Mucosa of rectum (tissue), 2 donors: ENCODE results near the gene NPHS2.
A peak's percentile ranks its signal among the peaks of the same experiment; 100 is the strongest.

Experiments used
- H3K27ac ChIP-seq, 2 donors: one replicate each; pipeline ENCODE4 v1.7.0; 2013; ENCODE audit warnings: inconsistent platforms in 2 of 2, low read depth in 2 of 2, low read length in 2 of 2
- H3K27me3 ChIP-seq, 2 donors: one replicate each; pipeline ENCODE4 v1.7.0; 2013; ENCODE audit warnings: low read length in 2 of 2; ENCODE audit not compliant: control insufficient read depth in 2 of 2, insufficient read depth in 2 of 2
- H3K36me3 ChIP-seq, 2 donors: one replicate each; pipeline ENCODE4 v1.7.0; 2013; ENCODE audit warnings: low read length in 2 of 2; ENCODE audit not compliant: control insufficient read depth in 2 of 2, insufficient read depth in 2 of 2
- H3K4me1 ChIP-seq, 2 donors: one replicate each; pipeline ENCODE4 v1.7.0; 2013; ENCODE audit warnings: low read length in 2 of 2, mild to moderate bottlenecking in 1 of 2; ENCODE audit not compliant: control insufficient read depth in 2 of 2, insufficient read depth in 2 of 2
- H3K4me3 ChIP-seq, 2 donors: one replicate each; pipeline ENCODE4 v1.7.0; 2013; ENCODE audit warnings: low read length in 2 of 2
- H3K9ac ChIP-seq, 2 donors: one replicate each; pipeline ENCODE4 v1.7.0; 2013; ENCODE audit warnings: low read length in 2 of 2, low read depth in 1 of 2, mild to moderate bottlenecking in 1 of 2
- H3K9me3 ChIP-seq, 2 donors: one replicate each; pipeline ENCODE4 v1.7.0; 2013; ENCODE audit warnings: low read length in 2 of 2; ENCODE audit not compliant: control insufficient read depth in 2 of 2
- donor health status: healthy.
- donor health status: Normal muscosa, but diverticular disease.

NPHS2 gene

DNA sequence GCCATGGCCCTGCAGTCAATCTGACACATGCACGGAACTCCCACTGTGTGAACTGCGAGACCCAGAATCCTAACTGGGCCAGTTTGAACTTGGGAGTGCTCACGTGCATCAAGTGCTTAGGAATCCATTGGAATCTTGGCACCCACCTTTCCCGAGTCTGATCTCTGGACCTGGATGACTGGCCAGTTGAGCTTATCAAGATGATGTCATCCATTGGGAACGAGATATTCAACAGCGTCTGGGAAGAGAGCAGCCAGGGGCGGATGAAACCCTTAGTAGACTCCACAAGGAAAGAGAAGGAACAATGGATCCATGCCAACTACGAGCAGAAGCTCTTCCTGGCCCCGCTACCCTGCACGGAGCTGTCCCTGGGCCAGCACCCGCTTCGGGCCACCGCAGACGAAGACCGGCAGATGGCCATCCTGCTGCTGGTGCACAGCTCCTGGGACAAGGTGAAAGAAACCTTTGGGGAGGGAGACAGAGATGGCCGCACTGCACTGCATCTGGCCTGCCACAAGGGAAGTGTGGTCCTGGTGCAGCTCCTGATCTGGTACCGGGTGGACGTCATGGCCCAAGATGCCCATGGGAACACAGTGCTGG lies 12.8 kb upstream of the NPHS2 start:
- Histone ChIP-seq H3K4me3 (no peak overlapping the region), H3K9ac (no peak overlapping the region), H3K27ac (no peak overlapping the region), H3K9me3 (no peaks in the 10 kb centered on the region), H3K4me1 (peaks cover 0 to 5% of the 10 kb centered on the region in 2 donors), H3K27me3 (peaks cover 0 to 5% of the 10 kb centered on the region in 2 donors), H3K36me3 (no peaks in the 10 kb centered on the region)

- Histone ChIP-seq H3K9ac (no peak overlapping the region), H3K4me3 (no peak overlapping the region), H3K4me1 (peaks cover 0 to 5% of the 10 kb centered on the region in 2 donors)
These were observed 11.6 kb upstream of the NPHS2 start for GRCh38 chr1:179587336-179587735.

DNA sequence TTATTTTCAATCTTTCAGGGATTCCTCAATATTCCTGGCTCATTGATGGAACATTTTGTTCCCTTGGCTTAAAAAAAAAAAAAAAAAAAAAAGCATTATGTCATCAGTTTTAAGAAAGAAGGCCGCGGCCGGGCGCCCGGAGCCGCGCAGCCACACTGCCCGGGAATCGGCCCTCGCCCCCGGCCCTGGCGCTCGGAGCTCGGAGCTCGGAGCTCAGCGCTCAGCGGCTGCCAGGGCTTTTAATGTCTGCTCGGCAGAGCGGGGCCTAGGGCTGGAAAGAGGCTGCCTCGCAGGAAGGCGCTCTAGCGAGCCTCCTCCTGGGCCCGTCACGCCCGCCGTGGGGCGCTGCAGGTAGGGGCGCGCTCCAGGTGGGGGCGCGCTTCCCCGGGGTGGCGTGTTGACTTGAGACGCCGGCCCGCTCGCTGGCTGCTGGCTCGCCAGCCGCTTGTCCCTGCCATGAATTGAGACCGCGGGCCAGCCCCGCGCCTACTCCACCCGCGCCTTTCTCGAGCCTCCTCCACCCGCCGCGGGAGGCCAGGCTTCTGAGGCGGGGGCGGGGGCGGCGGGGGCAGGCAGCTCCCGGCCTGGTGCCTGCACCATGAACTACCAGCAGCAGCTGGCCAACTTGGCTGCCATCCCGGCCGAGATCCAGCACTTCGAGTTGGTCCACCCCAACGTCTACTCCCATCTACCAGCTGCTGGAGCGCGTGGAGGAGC lies 10.5 kb upstream of the NPHS2 start:
- no peaks in the 10 kb centered on the region for H3K36me3 ChIP-seq
- H3K27ac ChIP-seq, result peak overlapping the region in 1 of 2 donors; percentile 47
- H3K27me3 ChIP-seq, result no peaks in the 10 kb centered on the region
- peak overlapping the region; percentile 20 to 58 for H3K4me3 ChIP-seq
- peak overlapping the region in 1 of 2 donors; percentile 64 for H3K9ac ChIP-seq
- H3K9me3 ChIP-seq, result no peaks in the 10 kb centered on the region
- H3K4me1 ChIP-seq, result peaks cover 0 to 3% of the 10 kb centered on the region in 2 donors

More at GRCh38 chr1:179587336-179587735, 11.6 kb upstream of the NPHS2 start:
- Histone ChIP-seq H3K27ac (no peak overlapping the region), H3K9me3 (no peaks in the 10 kb centered on the region), H3K27me3 (peaks cover 0 to 5% of the 10 kb centered on the region in 2 donors), H3K36me3 (no peaks in the 10 kb centered on the region)

GRCh38 chr1:179583771-179584320 lies 8.1 kb upstream of the NPHS2 start:
- Histone ChIP-seq H3K4me1 (peaks cover 0 to 3% of the 10 kb centered on the region in 2 donors), H3K9ac (no peak overlapping the region), H3K4me3 (no peak overlapping the region), H3K27me3 (no peaks in the 10 kb centered on the region), H3K27ac (no peak overlapping the region), H3K36me3 (no peaks in the 10 kb centered on the region), H3K9me3 (no peaks in the 10 kb centered on the region)

GRCh38 chr1:179576509-179576908 lies 761 bp upstream of the NPHS2 start:
- H3K27ac ChIP-seq, result no peak overlapping the region
- no peaks in the 10 kb centered on the region for H3K9me3 ChIP-seq
- peaks cover 12 to 19% of the 10 kb centered on the region in 2 donors for H3K27me3 ChIP-seq
- no peak overlapping the region for H3K4me3 ChIP-seq
- no peak overlapping the region for H3K9ac ChIP-seq
- H3K4me1 ChIP-seq, result no peaks in the 10 kb centered on the region
- H3K36me3 ChIP-seq, result no peaks in the 10 kb centered on the region

DNA sequence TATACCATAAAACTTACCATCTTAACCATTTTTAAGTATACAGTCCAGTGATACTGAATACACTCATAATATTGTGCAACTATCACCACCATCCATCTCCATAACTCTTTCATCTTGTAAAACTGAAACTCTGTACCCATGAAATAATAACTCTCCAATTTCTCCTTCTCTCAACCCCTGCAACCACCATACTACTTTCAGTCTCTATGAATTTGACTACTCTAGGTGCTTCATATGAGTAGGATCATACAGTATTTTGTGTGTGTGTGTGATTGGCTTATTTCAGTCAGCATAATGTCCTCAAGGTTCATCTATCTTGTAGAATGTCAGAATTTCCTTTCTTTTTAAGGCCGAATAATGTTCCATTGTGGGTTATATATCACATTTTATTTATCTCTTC lies 17.7 kb downstream of the NPHS2 start:
- H3K4me1 ChIP-seq, result no peaks in the 10 kb centered on the region
- no peaks in the 10 kb centered on the region for H3K27me3 ChIP-seq
- H3K4me3 ChIP-seq, result no peak overlapping the region
- H3K27ac ChIP-seq, result no peak overlapping the region
- H3K9ac ChIP-seq, result no peak overlapping the region
- no peaks in the 10 kb centered on the region for H3K9me3 ChIP-seq
- no peaks in the 10 kb centered on the region for H3K36me3 ChIP-seq

DNA sequence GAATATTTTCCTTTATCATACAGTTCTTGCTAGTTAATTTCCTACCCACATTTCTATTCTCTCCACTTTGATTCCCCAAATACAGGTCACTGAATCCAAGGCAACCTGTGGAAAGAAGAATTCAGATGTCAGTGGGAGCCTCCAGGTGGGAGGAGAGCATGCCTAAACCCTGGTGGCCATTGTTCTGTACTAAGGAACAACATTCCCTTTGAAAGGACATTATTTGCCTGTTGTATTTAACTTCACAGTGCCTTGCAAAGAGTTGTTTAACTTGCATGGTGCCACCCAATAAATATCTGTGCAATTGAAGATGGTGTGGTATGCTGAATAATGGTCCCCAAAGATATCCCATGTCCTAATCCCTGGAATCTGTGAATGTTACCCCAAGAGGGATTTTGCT lies 21.3 kb downstream of the NPHS2 start:
- H3K9ac ChIP-seq, result no peak overlapping the region
- H3K36me3 ChIP-seq, result no peaks in the 10 kb centered on the region
- H3K27me3 ChIP-seq, result no peaks in the 10 kb centered on the region
- no peak overlapping the region for H3K27ac ChIP-seq
- no peaks in the 10 kb centered on the region for H3K9me3 ChIP-seq
- no peak overlapping the region for H3K4me3 ChIP-seq
- peaks cover 0 to 3% of the 10 kb centered on the region in 2 donors for H3K4me1 ChIP-seq

DNA sequence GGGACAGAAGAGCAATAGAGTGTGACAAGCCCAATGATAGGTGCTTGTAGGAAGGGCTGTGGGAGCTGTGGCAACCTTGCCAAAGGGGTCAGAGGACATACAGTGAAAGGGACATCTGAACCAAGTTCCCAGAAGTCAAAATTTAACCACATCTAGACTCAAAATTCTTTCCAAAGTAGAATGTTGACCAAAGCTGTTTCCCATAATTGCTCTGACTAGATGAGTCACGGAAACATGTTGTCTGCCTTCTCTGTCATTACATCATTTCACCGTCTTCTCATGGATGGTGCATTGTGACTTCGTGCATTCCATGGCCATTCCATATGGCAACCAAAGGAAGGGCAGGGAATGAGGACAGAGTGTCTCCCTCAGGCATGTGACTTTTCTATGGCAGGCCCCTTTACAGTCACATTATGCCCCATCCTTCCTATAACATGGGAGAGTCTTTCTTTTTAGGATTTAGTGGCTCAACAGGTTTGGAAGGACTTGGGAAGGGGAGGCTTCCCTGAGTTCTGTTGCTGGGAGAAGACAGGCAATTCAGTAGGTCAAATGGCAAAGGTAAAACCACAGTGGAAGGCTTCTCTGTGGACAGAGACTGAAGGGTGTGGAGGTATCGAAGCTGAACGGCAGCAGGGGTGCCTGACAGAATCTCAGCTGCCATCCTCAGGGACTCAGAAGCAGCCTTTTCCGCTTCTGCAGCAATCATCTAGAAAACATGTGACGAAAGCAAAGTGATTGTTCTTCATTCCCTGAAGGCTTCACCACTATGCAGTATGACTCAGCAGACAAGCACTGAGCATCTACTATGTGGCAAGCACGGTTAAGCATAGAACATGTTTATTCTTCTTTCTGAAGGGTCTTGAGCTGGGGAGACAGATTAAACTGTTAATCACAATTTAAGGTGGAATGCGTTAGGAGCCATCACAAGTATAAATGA lies 24.7 kb downstream of the NPHS2 start:
- Histone ChIP-seq H3K4me1 (peaks cover 0 to 4% of the 10 kb centered on the region in 2 donors), H3K27ac (no peak overlapping the region), H3K27me3 (no peaks in the 10 kb centered on the region), H3K9ac (no peak overlapping the region), H3K36me3 (no peaks in the 10 kb centered on the region), H3K9me3 (no peaks in the 10 kb centered on the region), H3K4me3 (no peak overlapping the region)

DNA sequence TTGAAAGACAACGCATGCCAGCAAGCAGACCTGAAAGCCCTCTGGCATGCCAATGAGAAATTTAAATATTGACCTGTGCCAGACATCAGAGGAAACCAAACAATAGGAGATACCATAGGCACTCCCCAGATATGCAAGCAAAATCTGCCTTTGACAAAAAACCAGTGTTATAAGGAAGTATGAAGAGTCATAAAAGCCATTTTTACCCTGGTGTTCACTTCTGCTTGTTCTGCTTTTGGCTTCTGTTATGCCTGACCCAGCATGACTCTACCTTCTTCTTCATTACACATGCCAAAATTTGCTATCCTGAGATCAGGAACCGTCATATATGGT lies 26.4 kb downstream of the NPHS2 start:
- H3K9me3 ChIP-seq, result no peaks in the 10 kb centered on the region
- no peak overlapping the region for H3K9ac ChIP-seq
- H3K4me1 ChIP-seq, result peaks cover 0 to 4% of the 10 kb centered on the region in 2 donors
- H3K27ac ChIP-seq, result no peak overlapping the region
- H3K36me3 ChIP-seq, result no peaks in the 10 kb centered on the region
- H3K27me3 ChIP-seq, result no peaks in the 10 kb centered on the region
- no peak overlapping the region for H3K4me3 ChIP-seq
